Nephron (organoid): ENCODE measurements around the gene KCNJ10.

Experiments used
- H3K27ac Mint-ChIP-seq, 3 experiments: 2 replicates each; pipeline ENCODE4 v1.8.0; 2020; ENCODE audit warnings: mixed read lengths in 3 of 3, mild to moderate bottlenecking in 2 of 3, moderate library complexity in 1 of 3
- H3K27me3 Mint-ChIP-seq: 2 replicates; pipeline ENCODE4 v1.8.0; 2021; ENCODE audit warnings: low read depth, mild to moderate bottlenecking, moderate library complexity, mixed read lengths
- H3K36me3 Mint-ChIP-seq: 2 replicates; pipeline ENCODE4 v1.8.0; 2020; ENCODE audit warnings: low read depth, mixed read lengths
- H3K4me1 Mint-ChIP-seq: 2 replicates; pipeline ENCODE4 v1.8.0; 2020; ENCODE audit warnings: mixed read lengths
- H3K4me3 Mint-ChIP-seq, 3 experiments: 2 replicates each; pipeline ENCODE4 v1.8.0; 2020; ENCODE audit warnings: mild to moderate bottlenecking in 3 of 3, mixed read lengths in 3 of 3, moderate library complexity in 2 of 3
- H3K9me3 Mint-ChIP-seq: 2 replicates; pipeline ENCODE4 v1.8.0; 2020; ENCODE audit warnings: mixed read lengths
- CTCF ChIP-seq, 3 experiments: fragments of 200-600 bp; sonication (generic); IDR thresholded peaks; one replicate each; pipeline ENCODE4 v1.5.0; 2021; ENCODE audit warnings: antibody characterized with exemption in 3 of 3; ENCODE audit not compliant: unreplicated experiment in 3 of 3

The KCNJ10 gene

GRCh38 chr1:160071289-160071688 is 1.3 kb upstream of the KCNJ10 start:
- no peaks in the 10 kb centered on the region for H3K36me3 Mint-ChIP-seq
- no peak overlapping the region for H3K4me3 Mint-ChIP-seq
- no peaks in the 10 kb centered on the region for H3K9me3 Mint-ChIP-seq
- TF ChIP-seq CTCF (IDR thresholded peaks at IDR 0.05; ENCODE audit: unreplicated experiment in 3 of 3) = no peak
- H3K4me1 Mint-ChIP-seq = peaks cover 18% of the 10 kb centered on the region
- no peak overlapping the region for H3K27ac Mint-ChIP-seq
- H3K27me3 Mint-ChIP-seq = peaks cover 70% of the 10 kb centered on the region

DNA sequence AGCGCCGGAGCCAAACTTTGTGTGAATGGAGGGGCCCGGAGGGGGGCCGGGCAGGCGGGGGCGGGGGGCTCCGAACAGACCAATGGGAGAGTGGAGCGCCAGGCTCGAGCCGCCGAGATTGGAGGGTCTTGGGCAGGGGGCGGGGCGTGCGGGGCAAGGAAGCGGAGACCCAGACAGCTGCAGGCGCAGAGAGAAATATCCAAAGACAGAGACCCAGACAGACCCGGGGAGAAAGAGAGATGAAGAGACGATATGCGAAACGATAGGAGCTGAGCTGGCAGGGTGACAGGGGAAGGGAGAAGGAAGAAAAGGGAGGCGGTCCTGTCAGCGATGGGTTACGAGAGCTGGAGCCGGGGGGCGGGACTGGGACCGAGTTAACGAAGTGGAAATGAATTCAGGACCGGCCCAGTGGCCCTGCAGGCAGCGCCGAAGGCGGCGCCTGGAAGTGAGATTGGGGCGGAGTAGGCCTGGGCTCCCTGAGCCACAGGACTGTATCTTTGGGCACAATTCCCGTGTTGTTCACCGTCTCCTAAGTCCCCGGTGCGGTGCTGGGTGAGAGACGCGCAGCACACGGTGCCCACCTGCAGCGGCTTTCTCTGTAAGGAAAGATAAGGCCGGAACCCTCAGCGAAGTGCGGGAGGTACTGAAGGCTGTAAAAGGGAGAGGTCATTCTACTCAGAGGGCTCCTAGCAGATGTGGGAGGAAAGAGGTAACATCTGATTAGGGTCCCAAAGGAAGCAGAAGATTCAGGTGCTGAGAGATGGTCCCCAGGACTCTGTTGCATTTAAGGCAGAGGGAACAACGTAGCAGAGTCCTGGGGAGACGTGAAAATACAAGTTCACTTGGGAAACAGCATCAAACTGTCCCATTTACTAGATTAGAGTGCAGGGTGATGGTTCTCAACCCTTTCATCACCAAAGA is 543 bp upstream of the KCNJ10 start:
- peaks cover 70% of the 10 kb centered on the region for H3K27me3 Mint-ChIP-seq
- H3K36me3 Mint-ChIP-seq = no peaks in the 10 kb centered on the region
- peaks cover 18% of the 10 kb centered on the region for H3K4me1 Mint-ChIP-seq
- H3K27ac Mint-ChIP-seq = peak overlapping the region in 1 of 3 experiments; percentile 19
- no peak for TF ChIP-seq CTCF (IDR thresholded peaks at IDR 0.05; ENCODE audit: unreplicated experiment in 3 of 3)
- H3K9me3 Mint-ChIP-seq = no peaks in the 10 kb centered on the region
- peak overlapping the region; percentile 85 to 90 (median 88) for H3K4me3 Mint-ChIP-seq

GRCh38 chr1:160068225-160068624 is 1.7 kb downstream of the KCNJ10 start:
- TF ChIP-seq CTCF (IDR thresholded peaks at IDR 0.05; ENCODE audit: unreplicated experiment in 3 of 3) = no peak
- peaks cover 56% of the 10 kb centered on the region for H3K27me3 Mint-ChIP-seq
- no peaks in the 10 kb centered on the region for H3K36me3 Mint-ChIP-seq
- no peaks in the 10 kb centered on the region for H3K9me3 Mint-ChIP-seq
- no peak overlapping the region for H3K27ac Mint-ChIP-seq
- peak overlapping the region in 2 of 3 experiments; percentile 12 to 38 for H3K4me3 Mint-ChIP-seq
- peaks cover 18% of the 10 kb centered on the region for H3K4me1 Mint-ChIP-seq

DNA sequence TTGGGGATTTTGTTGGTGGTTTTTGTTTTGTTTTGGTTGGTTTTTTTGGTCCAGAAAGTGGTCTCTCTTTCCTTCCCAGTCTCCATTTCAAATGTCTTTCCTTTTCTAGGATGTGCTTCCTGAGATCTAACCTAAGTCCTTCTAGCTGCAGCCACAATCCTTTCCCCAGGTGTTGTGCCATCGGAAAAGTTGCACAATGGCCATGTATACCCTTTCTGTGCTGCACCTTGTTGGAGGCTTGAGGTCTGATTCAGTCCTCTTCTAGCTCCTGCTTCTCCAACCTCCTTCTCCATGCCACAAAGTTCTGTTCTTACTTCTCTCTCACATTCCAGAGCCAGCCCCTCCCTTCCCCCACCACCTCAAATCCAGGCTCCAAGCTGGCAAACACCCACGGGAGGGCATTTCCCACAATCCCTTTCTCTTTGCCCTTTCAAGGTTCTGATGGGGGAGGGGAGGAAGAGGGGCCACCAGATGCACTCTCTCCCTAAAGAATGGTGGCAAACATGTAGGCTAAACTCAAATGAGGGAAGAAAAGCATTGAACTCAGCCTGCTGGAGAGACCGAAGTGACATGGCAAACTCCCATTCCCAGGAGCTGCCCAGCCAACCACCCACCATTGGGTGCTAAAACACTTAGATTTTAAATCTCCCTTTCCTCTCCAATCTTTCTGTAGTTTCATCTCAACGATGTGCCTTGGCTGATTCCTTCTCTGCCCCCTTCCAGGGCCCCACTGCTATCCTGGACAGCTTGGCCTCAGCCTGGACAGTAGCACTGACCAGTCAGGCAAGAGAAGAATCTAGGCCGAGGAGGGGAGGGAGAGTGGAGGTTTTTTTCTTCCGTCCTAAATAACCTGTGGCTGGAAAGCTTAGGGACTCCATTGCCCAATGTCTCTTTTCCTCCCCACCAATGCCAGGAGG is 2.9 kb downstream of the KCNJ10 start:
- Mint-ChIP-seq H3K27ac (peak overlapping the region in 2 of 3 experiments; percentile 43 to 54), H3K4me1 (peaks cover 18% of the 10 kb centered on the region), H3K36me3 (no peaks in the 10 kb centered on the region), H3K27me3 (peaks cover 47% of the 10 kb centered on the region), H3K9me3 (no peaks in the 10 kb centered on the region), H3K4me3 (no peak overlapping the region)
- TF ChIP-seq CTCF (IDR thresholded peaks at IDR 0.05; ENCODE audit: unreplicated experiment in 3 of 3) = no peak

DNA sequence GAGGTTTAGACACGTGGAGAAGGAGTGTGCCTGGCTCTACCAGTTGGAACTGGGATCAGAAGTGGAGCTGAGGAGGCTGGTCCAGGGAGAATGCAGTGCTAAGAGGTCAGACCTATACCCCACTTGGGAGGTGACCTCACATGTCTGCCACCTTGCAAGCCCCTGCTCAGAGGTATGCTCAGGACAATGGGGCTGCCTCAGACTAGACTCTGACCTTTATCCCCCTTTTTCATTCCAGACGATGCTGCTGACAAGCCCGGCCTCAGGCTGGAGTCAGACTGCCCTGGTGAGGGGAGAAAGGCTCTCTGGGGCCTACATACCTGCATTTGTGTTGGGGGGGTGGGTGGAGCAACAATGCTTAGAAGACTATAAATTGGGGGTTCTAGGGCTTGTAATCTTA is 5.2 kb downstream of the KCNJ10 start:
- Mint-ChIP-seq H3K9me3 (no peaks in the 10 kb centered on the region), H3K4me1 (peaks cover 17% of the 10 kb centered on the region), H3K27ac (no peak overlapping the region), H3K4me3 (no peak overlapping the region), H3K27me3 (peaks cover 27% of the 10 kb centered on the region), H3K36me3 (no peaks in the 10 kb centered on the region)
- TF ChIP-seq CTCF (IDR thresholded peaks at IDR 0.05; ENCODE audit: unreplicated experiment in 3 of 3) = no peak
